Spleen (tissue), 7 donors: Measurements from ENCODE around the gene DDO.

Experiments
- POLR2A ChIP-seq, 3 donors: fragments of 450-650 bp; IDR thresholded peaks; one replicate each; pipeline ENCODE4 v1.5.1; 2017; ENCODE audit warnings: antibody characterized with exemption in 3 of 3, mild to moderate bottlenecking in 1 of 3
- TF ChIP-seq, protein P1 (sequence below), 11 experiments: fragments of 200-600 bp in 7 of 11; fragments of 450-650 bp in 4 of 11; sonication (generic) in 4 of 11; IDR thresholded peaks in 8 of 11; conservative IDR thresholded peaks in 3 of 11; 1 replicate in 7 of 11; 2 replicates in 4 of 11; pipeline versions ENCODE4 v1.4.0 to v1.8.0; 2016 to 2021; ENCODE audit warnings: antibody characterized with exemption in 11 of 11, inconsistent platforms in 4 of 11, mild to moderate bottlenecking in 1 of 11
- donor health status: DM: no; HTN: no; CAD: no; lungs with moderate emphysema.
- donor health status: DM: no; HTN: no; CAD: no.
- donor health status: DM: no; HTN: no; CAD: no.

DNA sequence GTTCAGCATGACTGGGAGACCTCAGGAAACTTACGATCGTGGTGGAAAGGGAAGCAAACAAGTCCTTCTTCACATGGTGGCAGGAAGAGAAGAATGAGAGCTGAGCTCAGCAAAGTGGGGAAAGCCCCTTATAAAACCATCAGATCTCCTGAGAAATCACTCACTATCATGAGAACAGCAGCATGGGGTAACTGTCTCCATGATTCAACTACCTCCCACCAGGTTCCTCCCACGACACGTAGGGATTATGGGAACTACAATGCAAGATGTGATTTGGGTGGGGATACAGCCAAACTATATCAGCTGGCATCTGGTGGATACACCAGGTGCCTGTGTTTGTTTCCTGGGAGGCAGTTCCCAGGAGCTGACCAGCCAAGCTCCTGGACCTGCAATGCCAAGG lies 4.9 kb downstream of the DDO start:
- TF ChIP-seq, protein P1, sequence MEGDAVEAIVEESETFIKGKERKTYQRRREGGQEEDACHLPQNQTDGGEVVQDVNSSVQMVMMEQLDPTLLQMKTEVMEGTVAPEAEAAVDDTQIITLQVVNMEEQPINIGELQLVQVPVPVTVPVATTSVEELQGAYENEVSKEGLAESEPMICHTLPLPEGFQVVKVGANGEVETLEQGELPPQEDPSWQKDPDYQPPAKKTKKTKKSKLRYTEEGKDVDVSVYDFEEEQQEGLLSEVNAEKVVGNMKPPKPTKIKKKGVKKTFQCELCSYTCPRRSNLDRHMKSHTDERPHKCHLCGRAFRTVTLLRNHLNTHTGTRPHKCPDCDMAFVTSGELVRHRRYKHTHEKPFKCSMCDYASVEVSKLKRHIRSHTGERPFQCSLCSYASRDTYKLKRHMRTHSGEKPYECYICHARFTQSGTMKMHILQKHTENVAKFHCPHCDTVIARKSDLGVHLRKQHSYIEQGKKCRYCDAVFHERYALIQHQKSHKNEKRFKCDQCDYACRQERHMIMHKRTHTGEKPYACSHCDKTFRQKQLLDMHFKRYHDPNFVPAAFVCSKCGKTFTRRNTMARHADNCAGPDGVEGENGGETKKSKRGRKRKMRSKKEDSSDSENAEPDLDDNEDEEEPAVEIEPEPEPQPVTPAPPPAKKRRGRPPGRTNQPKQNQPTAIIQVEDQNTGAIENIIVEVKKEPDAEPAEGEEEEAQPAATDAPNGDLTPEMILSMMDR (IDR thresholded peaks at IDR 0.05 in 8 of 11, conservative IDR thresholded peaks at IDR 0.05 in 3 of 11), result no peak
- TF ChIP-seq POLR2A (IDR thresholded peaks at IDR 0.05), result no peak
